Endothelial cell of umbilical vein (primary cell): ENCODE measurements around the gene ATAT1.

Experiments used
- CTCF ChIP-seq, 2 donors: IDR thresholded peaks; 1 replicate in 1 of 2; 2 replicates in 1 of 2; pipeline ENCODE4 v1.5.1; 2011; ENCODE audit warnings: low read length in 2 of 2, mild to moderate bottlenecking in 2 of 2, moderate library complexity in 2 of 2, control low read depth in 1 of 2, inconsistent platforms in 1 of 2, low read depth in 1 of 2; ENCODE audit not compliant: insufficient read depth in 1 of 2; ENCODE audit errors: extremely low read depth in 1 of 2
- EZH2 ChIP-seq: IDR thresholded peaks from 2 replicates; pipeline ENCODE4 v1.6.1; 2012; ENCODE audit warnings: borderline replicate concordance, low read depth, mild to moderate bottlenecking, moderate library complexity, low read length, inconsistent platforms; ENCODE audit not compliant: severe bottlenecking
- FOS ChIP-seq: IDR thresholded peaks from 2 replicates; pipeline ENCODE4 v1.6.1; 2011; ENCODE audit warnings: mild to moderate bottlenecking, low read length, moderate library complexity, borderline replicate concordance; ENCODE audit not compliant: insufficient read depth
- JUN ChIP-seq: IDR thresholded peaks from 2 replicates; pipeline ENCODE4 v1.6.1; 2011; ENCODE audit warnings: borderline replicate concordance, low read depth; ENCODE audit not compliant: insufficient read length, insufficient read depth
- MAX ChIP-seq: IDR thresholded peaks from 2 replicates; pipeline ENCODE4 v1.6.1; 2011; ENCODE audit not compliant: insufficient read depth, insufficient read length
- MYC ChIP-seq: IDR thresholded peaks from one replicate; pipeline ENCODE4 v1.6.1; 2011; ENCODE audit warnings: mild to moderate bottlenecking, low read depth, low read length
- POLR2A ChIP-seq: IDR thresholded peaks from 2 replicates; pipeline ENCODE4 v1.6.1; 2012; ENCODE audit warnings: low read depth, mild to moderate bottlenecking, control low read depth, low read length
- POLR2AphosphoS5 ChIP-seq: IDR thresholded peaks from 2 replicates; pipeline ENCODE4 v1.6.1; 2012; ENCODE audit warnings: low read depth, mild to moderate bottlenecking, control low read depth, low read length, moderate library complexity; ENCODE audit not compliant: insufficient read depth

GRCh38 chr6:30590509-30590908, 36.2 kb upstream of the ATAT1 start:
- TF ChIP-seq JUN: no peak
- TF ChIP-seq POLR2A: no peak
- no peak for TF ChIP-seq CTCF (IDR thresholded peaks at IDR 0.05; ENCODE audit: extremely low read depth in 1 of 2, insufficient read depth in 1 of 2, low read depth in 1 of 2, low read length in 2 of 2)
- TF ChIP-seq EZH2: no peak
- no peak for TF ChIP-seq MAX
- no peak for TF ChIP-seq POLR2AphosphoS5
- no peak for TF ChIP-seq MYC
- TF ChIP-seq FOS: no peak
